Psoas muscle (tissue), 8 donors: Measurements from ENCODE around the gene USP21. TPM values are rescaled to one million over a fixed set of nuclear protein-coding genes. Genes with fewer than 3 reads are reported as not detected.
A peak's percentile ranks its signal among the peaks of the same experiment; 100 is the strongest.

Experiments used
- ATAC-seq, 4 donors: fragments of 200-7000 bp; cut with Tn5 transposase; one replicate each; pipeline ENCODE4 v1.9.1; 2020; ENCODE audit warnings: moderate library complexity in 3 of 4, mild to moderate bottlenecking in 2 of 4
- DNase-seq, 2 donors: peaks; one replicate each; pipeline ENCODE4 v3.0.0-alpha.2; 2020
- H3K27ac ChIP-seq: fragments of 200-600 bp; one replicate; pipeline ENCODE4 v1.8.0; 2022
- H3K27me3 ChIP-seq, 3 donors: fragments of 200-600 bp in 1 of 3; one replicate each; pipeline versions ENCODE4 v1.6.1 to v1.8.0; 2013 to 2022; ENCODE audit warnings: low read length in 2 of 3, mild to moderate bottlenecking in 2 of 3, moderate library complexity in 1 of 3; ENCODE audit not compliant: insufficient read depth in 3 of 3
- H3K36me3 ChIP-seq, 2 donors: fragments of 200-600 bp in 1 of 2; one replicate each; pipeline versions ENCODE4 v1.6.1 to v1.8.0; 2013 to 2022; ENCODE audit warnings: low read depth in 1 of 2, mild to moderate bottlenecking in 1 of 2, moderate library complexity in 1 of 2; ENCODE audit not compliant: insufficient read depth in 1 of 2
- H3K4me1 ChIP-seq: fragments of 200-600 bp; one replicate; pipeline ENCODE4 v1.8.0; 2022
- H3K4me3 ChIP-seq: fragments of 200-600 bp; one replicate; pipeline ENCODE4 v1.8.0; 2022; ENCODE audit warnings: mild to moderate bottlenecking
- H3K9me3 ChIP-seq: fragments of 200-600 bp; one replicate; pipeline ENCODE4 v1.8.0; 2022
- WGBS, 3 donors: extraction: QIAGEN DNeasy Blood & Tissue Kit; methylation state at CpG; one replicate each; pipeline versions ENCODE4 v1.1.6 to v1.1.7; 2013; 5-methylcytosine and 5-hydroxymethylcytosine counted together
- intact Hi-C, 2 donors: fragments of 100-400 bp; cut with DNase I; formaldehyde crosslinking; loops; one replicate each; pipeline versions ENCODE4 v1.11.0 to v1.14.2; 2022
- long read RNA-seq, 2 donors: library from polyadenylated mRNA; unstranded; transcript quantifications; one replicate each; pipeline ENCODE4 v2.0.0, GENCODE V29; 2021
- polyA plus RNA-seq, 3 donors: library from polyadenylated mRNA; stranded (reverse); fragments of 200-250 nt; gene quantifications; one replicate each; pipeline ENCODE4 v1.2.3, GENCODE V29; 2013
- total RNA-seq, 4 donors: library from RNA; stranded (reverse); fragmentation: NEBNext Ultra II Directional in 2 of 4; extraction: Animal tissue kit (Norgen Biotek cat#: 25700) in 2 of 4; gene quantifications; one replicate each; pipeline versions ENCODE4 v1.2.1 to v1.2.4, GENCODE V29; 2021 to 2023
- TF ChIP-seq, protein P1 (sequence below): fragments of 200-600 bp; IDR thresholded peaks from one replicate; pipeline ENCODE4 v1.8.0; 2022; ENCODE audit warnings: antibody characterized with exemption
- donor health status: healthy with polysubstance abuse.
- donor health status: DM: no; HTN: no; CAD: no; lungs with moderate emphysema.
- donor health status: Bipolar disorder and iron deficiency.
- donor health status: healthy.
- donor health status: DM: yes; HTN: yes; CAD: no.
- donor health status: DM: no; HTN: no; CAD: no.
- donor health status: DM: no; HTN: no; CAD: no.
- donor health status: DM: yes; HTN: yes; CAD: no.

Gene USP21, protein sequence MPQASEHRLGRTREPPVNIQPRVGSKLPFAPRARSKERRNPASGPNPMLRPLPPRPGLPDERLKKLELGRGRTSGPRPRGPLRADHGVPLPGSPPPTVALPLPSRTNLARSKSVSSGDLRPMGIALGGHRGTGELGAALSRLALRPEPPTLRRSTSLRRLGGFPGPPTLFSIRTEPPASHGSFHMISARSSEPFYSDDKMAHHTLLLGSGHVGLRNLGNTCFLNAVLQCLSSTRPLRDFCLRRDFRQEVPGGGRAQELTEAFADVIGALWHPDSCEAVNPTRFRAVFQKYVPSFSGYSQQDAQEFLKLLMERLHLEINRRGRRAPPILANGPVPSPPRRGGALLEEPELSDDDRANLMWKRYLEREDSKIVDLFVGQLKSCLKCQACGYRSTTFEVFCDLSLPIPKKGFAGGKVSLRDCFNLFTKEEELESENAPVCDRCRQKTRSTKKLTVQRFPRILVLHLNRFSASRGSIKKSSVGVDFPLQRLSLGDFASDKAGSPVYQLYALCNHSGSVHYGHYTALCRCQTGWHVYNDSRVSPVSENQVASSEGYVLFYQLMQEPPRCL
- total RNA-seq (10 to 100 TPM; 13.4 to 26.5 (median 23.2) TPM), polyA plus RNA-seq (10 to 100 TPM; 16.7 to 47.3 (median 22.9) TPM)
- long read RNA-seq, donor 1, transcript USP21-201 (13 exons, 2,195 nt) = major isoform, 16 of 26 reads
- long read RNA-seq, donor 1, partial matches to known transcripts = 0 of 26 reads
- long read RNA-seq, donor 1, other reads (novel, unspliced or antisense) = 7 of 26 reads
- long read RNA-seq, donor 2, transcript USP21-201 (13 exons, 2,195 nt) = major isoform, 28 of 63 reads
- long read RNA-seq, donor 2, partial matches to known transcripts = 8 of 63 reads
- long read RNA-seq, donor 2, other reads (novel, unspliced or antisense) = 24 of 63 reads

DNA sequence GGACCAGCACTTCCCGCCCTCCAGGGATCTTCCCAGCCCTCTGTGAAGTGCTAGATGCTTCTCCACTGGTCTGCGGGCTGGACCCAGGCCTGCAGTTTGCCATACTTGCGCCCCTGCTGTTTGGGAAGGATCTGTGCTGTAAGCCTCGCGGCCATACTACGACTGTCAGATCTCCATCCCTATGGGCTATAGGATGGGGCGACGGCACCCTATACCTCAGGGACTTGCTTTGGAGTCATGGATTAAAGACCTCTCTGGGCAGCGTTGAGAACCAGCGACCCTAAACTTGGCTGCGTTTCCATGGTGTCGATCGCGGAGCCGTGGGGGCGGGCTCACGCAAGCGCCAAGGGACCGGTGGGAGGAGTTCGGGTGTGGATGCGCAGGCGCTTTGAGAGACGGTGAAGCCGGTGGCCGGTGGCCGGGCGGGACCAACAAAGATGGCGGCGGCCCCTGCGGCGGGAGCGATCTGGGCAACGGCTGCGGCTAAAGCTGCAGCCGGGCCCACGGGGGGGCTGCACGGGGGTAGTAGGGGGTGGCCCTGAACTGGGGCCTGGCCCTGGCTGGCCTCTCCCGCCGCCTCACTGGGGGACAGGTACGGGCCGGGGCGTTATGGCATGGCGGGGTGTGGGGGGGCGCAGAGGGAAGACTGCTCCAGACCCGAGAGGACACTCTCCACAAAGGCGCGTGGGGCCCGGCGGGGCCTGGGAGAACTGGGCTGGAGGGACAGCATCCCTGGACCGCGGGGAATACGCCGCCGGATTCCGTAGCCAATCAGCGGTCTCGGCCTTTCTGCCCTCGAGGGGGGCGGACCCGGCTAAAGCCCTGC, at the start of gene USP21:
Gene USP21, plus strand, starts transcription at position 414 of the 826 bp plus-strand sequence. CDS start 1,141 bp downstream, outside the sequence.
- H3K9me3 ChIP-seq = no peaks in the 10 kb centered on the region
- peaks cover 16% of the 10 kb centered on the region for H3K4me1 ChIP-seq
- H3K4me3 ChIP-seq = peak within 1 kb of the TSS; percentile 87
- H3K27ac ChIP-seq = peak within 1 kb of the TSS; percentile 79
- H3K27me3 ChIP-seq = no peaks in the 10 kb centered on the region
- WGBS, 3 donors = 1% methylated on average over 41 to 60 of the region's 60 CpGs
- ATAC-seq (peak; percentile 94 to 99 (median 96)), DNase-seq (peak; percentile 94 to 97)
- intact Hi-C loops = no loop called here
- H3K36me3 ChIP-seq = peaks cover 0 to 53% of the 10 kb centered on the region in 2 donors
- TF ChIP-seq, protein P1, sequence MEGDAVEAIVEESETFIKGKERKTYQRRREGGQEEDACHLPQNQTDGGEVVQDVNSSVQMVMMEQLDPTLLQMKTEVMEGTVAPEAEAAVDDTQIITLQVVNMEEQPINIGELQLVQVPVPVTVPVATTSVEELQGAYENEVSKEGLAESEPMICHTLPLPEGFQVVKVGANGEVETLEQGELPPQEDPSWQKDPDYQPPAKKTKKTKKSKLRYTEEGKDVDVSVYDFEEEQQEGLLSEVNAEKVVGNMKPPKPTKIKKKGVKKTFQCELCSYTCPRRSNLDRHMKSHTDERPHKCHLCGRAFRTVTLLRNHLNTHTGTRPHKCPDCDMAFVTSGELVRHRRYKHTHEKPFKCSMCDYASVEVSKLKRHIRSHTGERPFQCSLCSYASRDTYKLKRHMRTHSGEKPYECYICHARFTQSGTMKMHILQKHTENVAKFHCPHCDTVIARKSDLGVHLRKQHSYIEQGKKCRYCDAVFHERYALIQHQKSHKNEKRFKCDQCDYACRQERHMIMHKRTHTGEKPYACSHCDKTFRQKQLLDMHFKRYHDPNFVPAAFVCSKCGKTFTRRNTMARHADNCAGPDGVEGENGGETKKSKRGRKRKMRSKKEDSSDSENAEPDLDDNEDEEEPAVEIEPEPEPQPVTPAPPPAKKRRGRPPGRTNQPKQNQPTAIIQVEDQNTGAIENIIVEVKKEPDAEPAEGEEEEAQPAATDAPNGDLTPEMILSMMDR = peak; percentile 34

DNA sequence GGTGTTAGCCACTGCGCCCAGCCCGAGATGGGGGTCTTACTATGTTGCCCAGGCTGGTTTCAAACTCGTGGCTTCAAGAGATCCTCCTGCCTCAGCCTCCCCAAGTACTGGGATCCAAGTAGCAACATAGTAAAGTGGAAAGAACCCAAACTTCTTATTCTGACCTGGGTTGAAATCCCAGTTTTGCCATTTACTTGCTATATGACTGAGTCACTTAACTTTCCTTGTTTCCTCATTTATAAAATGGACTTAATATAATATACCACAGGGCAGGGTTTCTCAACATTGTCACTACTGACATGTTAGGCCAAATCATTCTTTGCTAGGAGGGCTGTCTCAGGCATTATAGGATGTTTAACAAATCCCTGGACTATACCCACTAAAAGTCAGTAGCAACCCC, 48.2 kb upstream of the USP21 start:
- ATAC-seq = no peak
- intact Hi-C loops = no loop called here

DNA sequence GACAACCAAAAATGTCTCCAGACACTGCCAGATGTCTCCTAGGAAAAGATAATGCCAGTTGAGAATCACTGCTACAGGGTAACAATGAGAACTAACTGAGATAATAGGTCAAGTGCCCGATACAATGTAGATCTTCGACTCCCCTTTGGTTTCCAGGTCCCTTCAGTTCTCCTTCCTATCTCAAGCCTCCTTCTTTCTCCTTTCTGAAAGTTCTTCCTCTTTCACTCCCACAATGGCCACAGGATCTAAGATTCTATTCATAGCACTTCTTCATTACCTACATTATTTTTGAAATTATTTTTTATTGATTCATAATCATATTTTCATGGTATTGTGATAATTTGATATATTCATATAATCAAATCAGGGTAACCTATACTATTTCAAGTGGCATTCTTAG, 47.8 kb upstream of the USP21 start:
- Histone ChIP-seq H3K9me3 (no peaks in the 10 kb centered on the region), H3K36me3 (peaks cover 3 to 12% of the 10 kb centered on the region in 2 donors), H3K4me3 (no peak overlapping the region), H3K27ac (no peak overlapping the region), H3K27me3 (no peaks in the 10 kb centered on the region), H3K4me1 (peaks cover 43% of the 10 kb centered on the region)
- DNase-seq (no peak), ATAC-seq (no peak)
- 81 to 95% (median 86%) methylated on average over 2 of the region's 2 CpGs for WGBS, 3 donors
- intact Hi-C loops = no loop called here
- TF ChIP-seq, protein P1 = no peak

More for the DNA sequence above, 48.2 kb upstream of the USP21 start:
- Histone ChIP-seq H3K36me3 (peaks cover 3 to 12% of the 10 kb centered on the region in 2 donors), H3K4me3 (no peak overlapping the region), H3K27me3 (no peaks in the 10 kb centered on the region), H3K9me3 (no peaks in the 10 kb centered on the region), H3K4me1 (peaks cover 39% of the 10 kb centered on the region), H3K27ac (no peak overlapping the region)
- TF ChIP-seq, protein P1 = no peak
- 93 to 96% (median 94%) methylated on average over 3 of the region's 3 CpGs for WGBS, 3 donors
- no peak for DNase-seq

DNA sequence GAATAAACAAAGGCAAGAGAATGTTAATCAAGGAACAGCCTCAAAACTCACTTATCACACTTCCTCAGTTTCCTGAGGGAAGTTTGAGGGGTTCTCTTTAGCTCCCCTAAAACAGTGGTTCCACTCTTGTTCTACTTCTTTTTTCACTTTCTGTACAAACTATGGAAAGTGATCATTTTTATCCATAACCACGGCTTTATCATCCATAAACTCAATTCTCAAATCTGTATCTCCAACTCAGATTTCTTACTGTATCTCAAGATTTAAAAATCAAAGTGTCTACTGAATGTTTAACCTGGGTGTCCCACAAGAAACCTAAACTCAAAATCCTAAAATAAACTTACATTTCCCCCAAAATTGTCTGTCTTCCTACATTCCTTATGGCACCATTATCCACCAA, 45.4 kb upstream of the USP21 start:
- no peaks in the 10 kb centered on the region for H3K9me3 ChIP-seq
- ATAC-seq (no peak), DNase-seq (no peak)
- H3K36me3 ChIP-seq = peaks cover 3 to 12% of the 10 kb centered on the region in 2 donors
- H3K27ac ChIP-seq = peak overlapping the region; percentile 7
- intact Hi-C loops = no loop called here
- H3K4me1 ChIP-seq = peaks cover 52% of the 10 kb centered on the region
- no peak overlapping the region for H3K4me3 ChIP-seq
- H3K27me3 ChIP-seq = no peaks in the 10 kb centered on the region
- WGBS, 3 donors = 85 to 90% (median 85%) methylated on average over 1 of the region's 1 CpG
- TF ChIP-seq, protein P1 = no peak
